Measurements from ENCODE around the gene JMJD1C.
"Not testable (repeated sequence)": the region's sequence is repeated elsewhere in the genome, so short reads cannot be mapped to it uniquely, and the experiment has no call there.

JMJD1C gene

DNA sequence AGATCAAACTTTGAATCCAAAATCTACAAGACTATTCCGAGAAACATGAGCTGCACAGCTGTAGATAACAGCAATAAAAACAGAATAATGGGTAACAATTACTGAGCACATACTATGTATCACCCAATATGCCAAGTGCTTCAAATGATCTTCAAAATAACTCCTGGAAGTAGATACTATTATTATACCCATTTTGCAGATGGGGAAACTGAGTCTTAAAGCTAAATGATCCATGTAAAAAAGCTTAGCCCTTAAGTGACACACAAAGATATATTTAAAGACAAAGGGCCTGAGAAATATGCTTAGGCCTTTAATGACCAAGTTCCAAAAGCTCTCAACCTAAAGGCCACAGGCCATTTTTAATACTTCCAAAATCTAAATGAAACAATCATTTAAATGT lies 37.1 kb upstream of the JMJD1C start:
- no peak overlapping the region for H3K4me3 ChIP-seq (ENCODE audit: low read depth, low read length)
- DNase-seq (ENCODE audit: low read depth) = no peak
- TF ChIP-seq CTCF (IDR thresholded peaks at IDR 0.05; ENCODE audit: control insufficient read depth, extremely low read depth, insufficient read depth) = no peak

GRCh38 chr10:63501954-63502353 lies 36.2 kb upstream of the JMJD1C start:
- no peak for TF ChIP-seq CTCF (IDR thresholded peaks at IDR 0.05; ENCODE audit: control insufficient read depth, extremely low read depth, insufficient read depth)
- H3K4me3 ChIP-seq (ENCODE audit: low read depth, low read length) = no peak overlapping the region
- DNase-seq (ENCODE audit: low read depth) = no peak

DNA sequence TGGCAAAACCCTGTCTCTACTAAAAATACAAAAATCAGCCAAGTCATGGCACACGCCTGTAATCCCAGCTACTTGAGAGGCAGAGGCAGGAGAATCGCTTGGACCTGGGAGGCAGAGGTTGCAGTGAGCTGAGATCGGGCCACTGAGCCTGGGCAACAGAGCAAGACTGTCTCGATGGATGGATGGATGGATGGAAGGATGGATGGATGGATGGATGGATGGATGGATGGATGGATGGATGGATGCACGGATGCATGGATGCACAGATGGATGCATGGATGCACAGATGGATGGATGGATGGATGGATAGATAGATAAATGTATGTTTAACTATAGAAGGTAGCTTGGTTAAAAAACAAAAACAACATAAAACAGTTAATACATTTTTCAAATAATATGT lies 34.8 kb upstream of the JMJD1C start:
- DNase-seq (ENCODE audit: low read depth); H3K4me3 ChIP-seq (ENCODE audit: low read depth, low read length): not testable (repeated sequence)

GRCh38 chr10:63498665-63499064 lies 32.9 kb upstream of the JMJD1C start:
- DNase-seq (ENCODE audit: low read depth) = no peak
- TF ChIP-seq CTCF (IDR thresholded peaks at IDR 0.05; ENCODE audit: control insufficient read depth, extremely low read depth, insufficient read depth) = no peak
- H3K4me3 ChIP-seq (ENCODE audit: low read depth, low read length) = no peak overlapping the region

DNA sequence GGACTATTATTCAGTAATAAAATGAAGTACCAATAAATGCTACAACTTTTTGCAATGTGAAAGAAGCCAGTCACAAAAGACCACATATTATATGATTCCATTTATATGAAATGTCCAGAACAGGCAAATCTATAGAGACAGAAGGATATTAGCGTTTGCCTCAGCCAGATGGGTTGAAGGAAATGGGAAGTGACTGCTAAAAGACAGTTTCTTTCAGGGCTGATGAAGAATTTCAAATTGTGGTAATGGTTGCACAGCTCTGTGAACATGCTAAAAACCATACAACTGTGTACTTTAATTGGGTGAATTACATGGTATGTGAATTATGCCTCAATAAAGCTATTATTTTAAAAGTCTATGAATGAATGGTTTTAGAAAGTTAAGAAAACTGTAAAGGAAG lies 31.5 kb upstream of the JMJD1C start:
- no peak overlapping the region for H3K4me3 ChIP-seq (ENCODE audit: low read depth, low read length)
- TF ChIP-seq CTCF (IDR thresholded peaks at IDR 0.05; ENCODE audit: control insufficient read depth, extremely low read depth, insufficient read depth) = no peak
- no peak for DNase-seq (ENCODE audit: low read depth)

- no peak for DNase-seq (ENCODE audit: low read depth)
- TF ChIP-seq CTCF (IDR thresholded peaks at IDR 0.05; ENCODE audit: control insufficient read depth, extremely low read depth, insufficient read depth) = no peak
- no peak overlapping the region for H3K4me3 ChIP-seq (ENCODE audit: low read depth, low read length)
Observed at GRCh38 chr10:63496561-63496960, 30.8 kb upstream of the JMJD1C start.

- no peak overlapping the region for H3K4me3 ChIP-seq (ENCODE audit: low read depth, low read length)
- no peak for DNase-seq (ENCODE audit: low read depth)
- TF ChIP-seq CTCF (IDR thresholded peaks at IDR 0.05; ENCODE audit: control insufficient read depth, extremely low read depth, insufficient read depth) = no peak
Observed at GRCh38 chr10:63494951-63495350, 29.2 kb upstream of the JMJD1C start.

- DNase-seq (ENCODE audit: low read depth) = no peak
- H3K4me3 ChIP-seq (ENCODE audit: low read depth, low read length) = no peak overlapping the region
- no peak for TF ChIP-seq CTCF (IDR thresholded peaks at IDR 0.05; ENCODE audit: control insufficient read depth, extremely low read depth, insufficient read depth)
Observed at GRCh38 chr10:63493004-63493403, 27.2 kb upstream of the JMJD1C start.

DNA sequence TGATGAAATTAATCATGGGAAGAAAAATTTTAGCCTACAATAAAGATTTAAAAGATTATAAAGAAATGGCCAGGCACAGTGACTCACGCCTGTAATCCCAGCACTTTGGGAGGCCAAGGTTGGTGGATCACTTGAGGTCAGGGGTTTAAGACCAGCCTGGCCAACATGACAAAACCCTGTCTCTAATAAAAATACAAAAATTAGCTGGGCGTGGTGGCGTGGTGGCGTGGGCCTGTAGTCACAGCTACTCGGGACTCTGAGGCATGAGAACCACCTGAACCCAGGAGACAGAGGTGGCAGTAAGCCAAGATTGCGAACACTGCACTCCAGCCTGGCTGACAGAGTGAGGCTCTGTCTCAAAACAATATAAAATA lies 26.5 kb upstream of the JMJD1C start:
- H3K4me3 ChIP-seq (ENCODE audit: low read depth, low read length) = not testable (repeated sequence)

More for the DNA sequence above, 26.5 kb upstream of the JMJD1C start:
- not testable (repeated sequence) for DNase-seq (ENCODE audit: low read depth)

Measured in LNCaP clone FGC (cell line).